ENCODE results near the gene ZNF354C. TPM values are rescaled to one million over a fixed set of nuclear protein-coding genes. Genes with fewer than 3 reads are reported as not detected.

ZNF354C gene
- total and polyA plus RNA-seq, 2 of the 4 experiments (the other 2 are of a cell fraction): 1.9 to 5.6 TPM

DNA sequence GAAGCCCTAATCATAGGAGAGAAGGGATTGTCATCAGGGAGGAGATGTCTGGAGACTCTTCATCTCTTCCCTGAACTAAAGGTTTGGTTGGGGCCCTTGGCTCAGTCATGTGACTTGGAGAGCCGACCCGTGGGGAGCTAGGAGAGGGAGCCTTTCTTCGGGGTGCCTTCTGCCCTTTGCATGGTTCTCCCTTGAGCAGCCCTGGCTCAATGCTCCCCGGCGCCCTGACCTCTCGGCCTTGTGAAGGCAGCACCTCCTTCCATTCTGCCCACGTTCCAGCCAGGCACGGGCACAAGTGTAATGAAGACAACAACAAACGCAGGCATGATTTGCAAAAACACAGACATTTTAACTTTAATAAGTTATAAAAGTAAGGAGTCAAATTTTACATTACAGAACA, 50.4 kb downstream of the ZNF354C start:
- no peak overlapping the region for H3K4me3 ChIP-seq (ENCODE audit: insufficient read depth, low read depth, low read length)
- no peak overlapping the region for H3K27ac ChIP-seq (ENCODE audit: insufficient read depth, low read length)
- no peak overlapping the region for H4K5ac ChIP-seq (ENCODE audit: low read depth, low read length)
- H3K9ac ChIP-seq (ENCODE audit: low read depth, low read length): no peak overlapping the region
- H4K20me1 ChIP-seq (ENCODE audit: insufficient read depth, low read length): no peaks in the 10 kb centered on the region
- peaks cover 10% of the 10 kb centered on the region for H3K36me3 ChIP-seq (ENCODE audit: control insufficient read depth, insufficient read depth, low read length)
- H3K9me3 ChIP-seq (ENCODE audit: control insufficient read depth, insufficient read depth, low read length): peaks cover 37% of the 10 kb centered on the region
- BruUV-seq (replicated peaks): no TSS peak
- no peak overlapping the region for H3K4ac ChIP-seq (ENCODE audit: low read depth, low read length)
- ChIA-PET POLR2A (ENCODE audit: unreplicated experiment) (no interaction called here), CTCF (no interaction called here)
- DNase-seq (no peak), ATAC-seq (ENCODE audit: low read depth) (no peak)
- H4K91ac ChIP-seq (ENCODE audit: insufficient read depth, low read depth, low read length): no peak overlapping the region
- no peak overlapping the region for H2BK15ac ChIP-seq (ENCODE audit: low read depth, low read length)
- no peak overlapping the region for H3K14ac ChIP-seq (replicated peaks; ENCODE audit: low read depth, low read length)
- H3K27me3 ChIP-seq (ENCODE audit: control insufficient read depth, insufficient read depth, low read length): no peaks in the 10 kb centered on the region
- TF ChIP-seq FOS (IDR thresholded peaks at IDR 0.05; ENCODE audit: low read depth, low read length) (no peak), NFE2L2 (IDR thresholded peaks at IDR 0.05; ENCODE audit: low read depth, low read length) (no peak), POLR2A (IDR thresholded peaks at IDR 0.05; ENCODE audit: low read depth, low read length) (no peak), CEBPB (IDR thresholded peaks at IDR 0.05; ENCODE audit: low read depth, low read length) (no peak)
- TF ChIP-seq, protein P1, sequence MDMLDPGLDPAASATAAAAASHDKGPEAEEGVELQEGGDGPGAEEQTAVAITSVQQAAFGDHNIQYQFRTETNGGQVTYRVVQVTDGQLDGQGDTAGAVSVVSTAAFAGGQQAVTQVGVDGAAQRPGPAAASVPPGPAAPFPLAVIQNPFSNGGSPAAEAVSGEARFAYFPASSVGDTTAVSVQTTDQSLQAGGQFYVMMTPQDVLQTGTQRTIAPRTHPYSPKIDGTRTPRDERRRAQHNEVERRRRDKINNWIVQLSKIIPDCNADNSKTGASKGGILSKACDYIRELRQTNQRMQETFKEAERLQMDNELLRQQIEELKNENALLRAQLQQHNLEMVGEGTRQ (IDR thresholded peaks at IDR 0.05; ENCODE audit: low read depth, low read length): no peak
- TF ChIP-seq, protein P2, sequence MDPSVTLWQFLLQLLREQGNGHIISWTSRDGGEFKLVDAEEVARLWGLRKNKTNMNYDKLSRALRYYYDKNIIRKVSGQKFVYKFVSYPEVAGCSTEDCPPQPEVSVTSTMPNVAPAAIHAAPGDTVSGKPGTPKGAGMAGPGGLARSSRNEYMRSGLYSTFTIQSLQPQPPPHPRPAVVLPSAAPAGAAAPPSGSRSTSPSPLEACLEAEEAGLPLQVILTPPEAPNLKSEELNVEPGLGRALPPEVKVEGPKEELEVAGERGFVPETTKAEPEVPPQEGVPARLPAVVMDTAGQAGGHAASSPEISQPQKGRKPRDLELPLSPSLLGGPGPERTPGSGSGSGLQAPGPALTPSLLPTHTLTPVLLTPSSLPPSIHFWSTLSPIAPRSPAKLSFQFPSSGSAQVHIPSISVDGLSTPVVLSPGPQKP (IDR thresholded peaks at IDR 0.05; ENCODE audit: borderline replicate concordance, low read depth, low read length): no peak
- no peak overlapping the region for H3K23ac ChIP-seq (ENCODE audit: low read depth, low read length)
- no peak overlapping the region for H2BK120ac ChIP-seq (ENCODE audit: low read depth, low read length)
- no peak overlapping the region for H2AK5ac ChIP-seq (ENCODE audit: low read depth, low read length)
- H3K18ac ChIP-seq (ENCODE audit: low read depth, low read length): no peak overlapping the region
- H4K8ac ChIP-seq (ENCODE audit: low read depth in 2 of 2, low read length in 2 of 2): no peak overlapping the region
- H3K4me2 ChIP-seq (ENCODE audit: low read depth, low read length): no peak overlapping the region
- H2BK5ac ChIP-seq (ENCODE audit: low read depth, low read length, poor library complexity, severe bottlenecking): no peak overlapping the region
- in situ Hi-C loops (cut with MboI; ENCODE audit: low sequenced_read_pairs): no loop called here
- H3K56ac ChIP-seq (ENCODE audit: extremely low read depth, insufficient read depth, low read length): no peak overlapping the region
- H3K79me1 ChIP-seq (ENCODE audit: low read depth in 1 of 2, low read length in 2 of 2): no peaks in the 10 kb centered on the region
- dilution Hi-C loops (cut with HindIII; ENCODE audit: low sequenced_read_pairs, unreplicated experiment): no loop called here
- H2AK9ac ChIP-seq (replicated peaks; ENCODE audit: low read depth, low read length, poor library complexity): no peak overlapping the region
- WGBS, 2 experiments (ENCODE audit: extremely low coverage in 2 of 2, insufficient read length in 1 of 2): no CpG with 5 or more reads among the region's 9 CpGs
- no peaks in the 10 kb centered on the region for H3K4me1 ChIP-seq (ENCODE audit: control insufficient read depth, insufficient read depth, low read length)
- intact Hi-C loops (cut with micrococcal nuclease): no loop called here
- no peak overlapping the region for H2BK20ac ChIP-seq (ENCODE audit: low read depth, low read length)
- H3K9me1 ChIP-seq (ENCODE audit: insufficient read depth, low read length): no peaks in the 10 kb centered on the region
- no peak overlapping the region for H2AFZ ChIP-seq (replicated peaks; ENCODE audit: low read length, poor library complexity)
